ENCODE results near the gene TPH2.

Gene TPH2

DNA sequence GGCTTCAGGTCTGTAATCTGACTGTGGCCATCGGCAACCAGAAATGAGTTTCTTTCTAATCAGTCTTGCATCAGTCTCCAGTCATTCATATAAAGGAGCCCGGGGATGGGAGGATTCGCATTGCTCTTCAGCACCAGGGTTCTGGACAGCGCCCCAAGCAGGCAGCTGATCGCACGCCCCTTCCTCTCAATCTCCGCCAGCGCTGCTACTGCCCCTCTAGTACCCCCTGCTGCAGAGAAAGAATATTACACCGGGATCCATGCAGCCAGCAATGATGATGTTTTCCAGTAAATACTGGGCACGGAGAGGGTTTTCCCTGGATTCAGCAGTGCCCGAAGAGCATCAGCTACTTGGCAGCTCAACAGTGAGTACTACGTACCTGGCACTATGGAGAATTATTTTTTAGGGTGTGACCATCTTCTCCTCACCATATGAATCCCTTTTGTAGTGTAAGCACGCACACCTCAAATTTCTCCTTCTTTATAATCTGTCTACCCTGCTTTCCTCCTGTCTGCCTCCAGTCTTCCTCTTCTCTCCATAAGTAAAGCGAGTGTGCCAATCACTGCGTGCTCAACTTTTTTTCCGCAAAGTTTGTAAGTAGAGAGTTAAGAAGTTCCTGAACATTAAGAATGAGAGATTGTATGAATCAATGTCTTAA lies at the start of gene TPH2:
TPH2 (plus strand) TSS at position 118 of the 658 bp plus-strand sequence; CDS start at position 260, 142 bp downstream.
- peak; percentile 3 to 13 (median 9) for DNase-seq (ENCODE audit: low read depth in 4 of 4, low spot score in 1 of 4)

DNA sequence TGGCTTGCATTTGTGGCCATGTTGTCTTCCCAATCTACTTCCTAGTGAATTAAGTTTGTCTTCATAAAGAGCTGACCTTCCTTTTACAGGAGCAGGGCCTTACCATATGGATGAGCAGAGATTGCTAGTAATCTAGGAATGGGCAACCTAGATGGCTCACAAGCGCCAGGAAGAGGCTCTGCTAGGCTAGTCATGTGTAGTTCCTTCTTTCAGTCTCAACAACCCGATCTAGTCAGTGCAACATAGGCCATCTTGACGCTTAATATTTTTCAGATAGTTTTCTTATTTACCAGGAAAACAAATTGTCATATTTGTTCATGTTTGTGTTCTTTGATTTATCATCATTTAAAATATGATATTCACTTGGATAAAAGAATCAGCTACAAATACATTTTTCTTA lies 48.2 kb upstream of the TPH2 start:
- no peak for DNase-seq (ENCODE audit: low read depth in 4 of 4, low spot score in 1 of 4)

- DNase-seq (ENCODE audit: low read depth in 4 of 4, low spot score in 1 of 4) = no peak
Measured at GRCh38 chr12:71892059-71892458, 46.6 kb upstream of the TPH2 start.

DNA sequence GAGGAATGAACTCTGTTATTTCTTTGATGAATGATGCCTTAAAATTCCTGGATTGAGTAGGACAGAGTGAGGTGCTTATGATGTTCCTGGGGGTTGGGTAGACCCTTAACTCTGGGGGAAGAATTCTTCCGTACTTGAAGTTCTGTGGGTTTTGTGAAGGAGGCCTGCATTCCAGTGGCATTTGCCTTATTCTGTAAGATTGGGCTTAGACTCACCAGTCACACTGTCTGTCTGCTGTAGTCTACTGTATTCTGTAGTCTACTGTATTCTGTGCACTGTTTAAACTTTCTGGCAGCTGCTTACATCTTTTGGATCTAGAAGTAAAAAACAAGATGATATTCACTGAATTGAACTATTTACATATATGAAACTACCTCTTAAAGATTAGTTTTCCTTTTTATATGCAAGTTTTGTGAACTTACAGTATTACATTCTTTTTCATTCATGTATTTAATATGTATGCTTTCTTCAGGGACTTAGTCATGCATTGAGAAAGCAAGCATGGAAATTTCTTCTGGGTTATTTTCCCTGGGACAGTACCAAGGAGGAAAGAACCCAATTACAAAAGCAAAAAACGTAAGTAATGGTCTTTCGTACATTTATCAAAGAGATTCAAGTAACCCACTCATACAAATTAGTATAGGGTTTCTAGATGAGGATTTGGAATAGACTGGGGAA lies 42.3 kb upstream of the TPH2 start:
- DNase-seq (ENCODE audit: low read depth in 4 of 4, low spot score in 1 of 4) = no peak

GRCh38 chr12:71900091-71900490 lies 38.6 kb upstream of the TPH2 start:
- no peak for DNase-seq (ENCODE audit: low read depth in 4 of 4, low spot score in 1 of 4)

DNA sequence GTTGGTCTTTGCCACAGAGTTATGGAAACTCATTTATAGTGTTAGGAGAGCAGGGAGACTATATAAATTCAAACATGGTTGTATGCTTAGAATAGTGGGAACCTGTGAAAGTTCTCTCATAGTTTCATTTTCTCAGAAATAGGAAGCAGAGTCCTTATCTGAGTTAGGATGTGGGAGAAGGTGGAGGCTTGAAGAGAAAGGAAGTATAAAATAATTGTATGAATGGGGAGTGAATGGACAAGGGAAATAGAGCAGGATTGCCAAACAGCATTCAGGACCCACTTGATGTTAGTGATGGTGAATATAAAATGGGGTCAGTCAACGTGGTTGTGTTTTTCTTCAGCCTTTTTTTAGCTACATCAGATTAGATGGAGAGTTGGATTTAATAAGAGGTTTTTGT lies 34.0 kb upstream of the TPH2 start:
- no peak for DNase-seq (ENCODE audit: low read depth in 4 of 4, low spot score in 1 of 4)

DNA sequence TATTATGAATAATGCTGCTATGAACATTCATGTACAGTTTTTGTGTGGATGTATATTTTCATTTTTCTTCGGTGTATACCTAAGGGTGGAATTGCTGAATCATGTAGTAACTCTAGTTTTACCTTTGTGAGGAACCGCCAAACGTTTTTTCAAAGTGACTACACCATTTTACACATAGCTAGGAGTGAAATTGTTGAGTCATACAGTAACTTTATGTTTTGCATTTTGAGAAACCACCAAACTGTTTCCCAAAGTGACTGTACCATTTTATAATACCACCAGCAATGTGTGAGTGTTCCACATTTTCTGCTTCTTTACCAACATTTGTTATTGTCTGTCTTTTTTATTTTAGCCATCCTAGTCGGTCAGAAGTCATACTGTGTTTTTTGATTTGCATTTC lies 3.1 kb upstream of the TPH2 start:
- no peak for DNase-seq (ENCODE audit: low read depth in 4 of 4, low spot score in 1 of 4)

DNA sequence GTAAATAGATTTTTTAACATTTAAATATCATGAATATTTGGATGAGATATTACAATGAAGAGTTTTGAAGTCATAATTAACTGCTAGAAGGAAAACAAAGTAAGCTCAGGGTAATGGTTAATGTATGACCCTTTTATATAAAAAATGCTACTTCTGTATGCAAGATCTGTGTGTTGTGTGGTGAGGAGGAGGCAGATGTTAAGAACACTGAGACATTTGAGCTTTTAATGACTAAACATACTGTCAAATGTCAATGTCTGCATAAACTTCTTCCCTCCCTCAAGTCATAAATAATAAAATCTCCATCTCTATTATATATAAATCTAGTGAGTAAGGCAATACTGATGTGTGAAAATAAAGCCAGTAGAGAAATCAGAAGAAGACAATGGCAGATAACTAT lies 1.4 kb downstream of the TPH2 start:
- no peak for DNase-seq (ENCODE audit: low read depth in 4 of 4, low spot score in 1 of 4)

- no peak for DNase-seq (ENCODE audit: low read depth in 4 of 4, low spot score in 1 of 4)
Measured at GRCh38 chr12:71941174-71941573, 2.5 kb downstream of the TPH2 start.

GRCh38 chr12:71942259-71942658 lies 3.6 kb downstream of the TPH2 start:
- no peak for DNase-seq (ENCODE audit: low read depth in 4 of 4, low spot score in 1 of 4)

GRCh38 chr12:71942703-71943102 lies 4.1 kb downstream of the TPH2 start:
- no peak for DNase-seq (ENCODE audit: low read depth in 4 of 4, low spot score in 1 of 4)

DNA sequence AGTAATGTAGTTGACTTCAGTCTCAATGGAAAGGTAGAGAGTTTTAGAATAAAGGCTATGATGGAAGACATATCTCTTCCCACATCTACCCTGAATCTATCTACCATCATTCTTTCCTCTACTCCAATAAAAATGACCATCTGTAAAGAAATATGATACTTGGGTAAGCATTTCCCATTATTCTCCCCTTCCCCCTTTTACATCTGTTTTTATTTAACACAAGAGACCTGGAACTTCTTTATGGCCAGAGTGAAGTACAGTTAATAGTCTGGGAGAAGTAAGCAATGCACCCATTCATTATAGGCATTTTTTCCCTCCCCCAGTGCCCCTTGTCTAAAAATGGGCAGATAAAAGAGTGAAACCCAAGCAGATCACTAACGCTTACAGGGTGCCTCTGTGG lies 6.5 kb downstream of the TPH2 start:
- DNase-seq (ENCODE audit: low read depth in 4 of 4, low spot score in 1 of 4) = no peak

- DNase-seq (ENCODE audit: low read depth in 4 of 4, low spot score in 1 of 4) = no peak
Measured at GRCh38 chr12:71945883-71946282, 7.2 kb downstream of the TPH2 start.

DNA sequence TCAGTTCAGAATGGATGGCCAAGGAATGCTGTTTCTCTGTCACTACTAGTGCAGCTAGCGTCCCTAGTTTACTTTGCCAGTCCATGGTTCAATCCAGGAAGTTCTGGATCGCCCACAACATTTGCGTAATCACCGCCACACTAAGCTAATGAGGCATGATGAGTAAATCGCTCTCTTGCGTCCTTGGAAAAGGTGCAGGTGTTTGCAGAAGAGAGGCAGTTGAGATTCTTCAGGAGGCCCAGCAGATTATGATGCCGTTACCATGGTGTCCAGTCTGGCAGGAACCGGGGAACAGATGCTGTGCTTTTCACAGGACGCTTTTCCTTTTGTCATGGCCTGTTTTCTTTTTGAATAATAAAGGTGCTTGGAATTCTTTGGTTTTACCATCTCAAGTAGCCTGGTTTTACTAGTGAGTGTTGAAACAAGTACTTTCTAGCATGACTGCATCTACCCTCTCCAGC lies 9.0 kb downstream of the TPH2 start:
- no peak for DNase-seq (ENCODE audit: low read depth in 4 of 4, low spot score in 1 of 4)

- no peak for DNase-seq (ENCODE audit: low read depth in 4 of 4, low spot score in 1 of 4)
Measured at GRCh38 chr12:71948390-71948789, 9.7 kb downstream of the TPH2 start.

DNA sequence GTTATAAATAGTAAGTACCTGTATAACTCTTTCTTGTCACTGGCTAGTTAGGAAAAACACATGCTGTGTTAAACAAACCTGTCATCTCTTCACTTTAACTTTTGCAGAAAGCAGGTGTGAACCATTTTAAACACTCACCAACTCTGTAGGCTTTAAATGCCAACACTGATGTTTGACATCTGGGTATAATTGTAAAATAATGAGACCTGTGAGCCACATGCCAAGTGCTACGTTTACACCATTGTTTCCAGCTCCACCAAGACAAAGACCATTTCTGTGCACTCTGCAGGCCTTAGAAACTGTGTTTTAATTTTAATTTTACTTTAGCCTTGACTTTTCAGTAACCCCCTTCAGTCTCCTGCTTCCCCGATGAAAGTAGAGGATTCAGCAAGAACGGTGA lies 11.0 kb downstream of the TPH2 start:
- DNase-seq (ENCODE audit: low read depth in 4 of 4, low spot score in 1 of 4) = no peak

- no peak for DNase-seq (ENCODE audit: low read depth in 4 of 4, low spot score in 1 of 4)
Measured at GRCh38 chr12:71950404-71950803, 11.8 kb downstream of the TPH2 start.

DNA sequence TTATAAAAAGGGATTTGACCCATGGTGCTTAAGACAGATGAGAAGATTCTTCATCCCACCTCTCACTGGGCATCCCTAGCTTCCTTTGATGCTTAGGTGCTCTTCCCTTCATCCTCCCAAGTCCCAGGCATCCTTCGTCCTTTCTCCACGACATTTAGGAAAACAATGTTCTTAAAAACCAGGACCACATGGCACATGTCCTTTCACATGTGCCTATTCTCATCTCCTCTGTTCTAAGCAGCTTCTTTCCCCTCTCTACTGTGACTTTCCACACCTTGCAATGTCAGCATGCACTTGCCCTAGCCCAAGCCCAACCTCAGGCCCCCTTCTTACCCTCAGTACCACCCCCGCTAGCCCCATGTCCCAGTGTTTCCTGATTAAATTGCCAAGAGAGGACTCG lies 12.2 kb downstream of the TPH2 start:
- no peak for DNase-seq (ENCODE audit: low read depth in 4 of 4, low spot score in 1 of 4)

GRCh38 chr12:71954083-71954778 lies 15.6 kb downstream of the TPH2 start:
- DNase-seq (ENCODE audit: low read depth in 4 of 4, low spot score in 1 of 4) = no peak

DNA sequence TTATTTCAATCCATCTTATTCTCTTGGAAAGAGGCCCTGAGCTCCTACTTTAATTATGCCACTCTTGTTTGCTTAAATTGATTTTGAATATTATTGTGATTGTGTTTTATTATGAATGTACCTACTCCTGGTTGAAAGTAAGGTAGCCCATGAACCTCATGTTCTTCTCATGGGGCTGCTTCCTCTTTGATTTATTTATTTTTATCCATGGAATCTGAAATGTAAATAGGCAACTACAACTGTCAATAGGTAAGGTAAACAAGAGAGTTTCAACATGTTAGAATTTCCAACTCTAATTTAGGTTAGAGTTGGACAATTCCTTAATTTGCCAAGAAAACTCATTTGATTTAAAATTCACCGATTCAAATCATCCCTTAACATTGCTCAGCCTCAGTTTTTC lies 16.2 kb downstream of the TPH2 start:
- DNase-seq (ENCODE audit: low read depth in 4 of 4, low spot score in 1 of 4) = no peak

DNA sequence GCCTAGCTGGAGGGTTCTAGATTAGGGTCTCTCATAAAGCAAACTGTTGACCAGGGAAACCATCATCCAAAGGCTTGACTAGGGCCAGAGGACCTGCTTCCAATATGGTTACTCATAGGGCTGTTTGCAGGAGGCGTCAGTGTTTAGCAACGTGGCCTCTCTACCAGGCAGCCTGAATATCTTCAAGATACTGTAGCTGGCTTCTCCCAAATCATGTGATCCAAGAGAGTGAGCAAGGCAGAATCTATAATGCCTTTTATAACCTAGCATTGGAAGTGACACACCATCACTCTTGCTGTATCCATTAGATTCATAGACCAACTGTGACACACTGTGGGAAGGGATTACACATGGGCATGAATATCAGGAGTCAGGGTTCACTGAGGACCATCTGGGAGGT lies 17.3 kb downstream of the TPH2 start:
- no peak for DNase-seq (ENCODE audit: low read depth in 4 of 4, low spot score in 1 of 4)

DNA sequence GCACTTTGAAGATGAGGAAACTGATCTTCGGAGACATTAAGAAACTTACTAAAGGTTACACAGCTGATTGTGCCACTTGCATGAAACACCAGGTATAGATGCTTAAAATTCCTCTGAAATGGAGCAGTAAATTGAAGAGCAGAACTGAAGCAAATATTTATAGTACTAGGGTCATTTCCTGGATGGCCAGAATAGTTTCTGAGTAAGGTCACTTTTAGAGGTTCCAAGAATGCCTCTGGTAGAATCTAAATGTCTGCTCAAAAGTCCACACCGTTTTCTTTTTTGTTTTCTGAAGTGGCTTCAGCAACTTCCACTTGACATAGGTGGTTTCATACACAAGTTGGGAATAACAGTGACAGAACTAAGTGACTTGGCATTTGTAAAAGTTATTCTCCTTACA lies 19.4 kb downstream of the TPH2 start:
- no peak for DNase-seq (ENCODE audit: low read depth in 4 of 4, low spot score in 1 of 4)
